OCI-LY1 (cell line): ENCODE measurements around the gene TMX1.

ENCODE experiments used
- H2AFZ ChIP-seq: fragments of 200-600 bp; sonication (generic), shearing (Covaris generic); 2 replicates; pipeline ENCODE4 v1.6.0; 2014; ENCODE audit warnings: antibody characterized with exemption, mild to moderate bottlenecking, low read length
- H3F3A ChIP-seq: fragments of 200-600 bp; sonication (generic), shearing (Covaris generic); 2 replicates; pipeline ENCODE4 v1.6.0; 2014; ENCODE audit warnings: mild to moderate bottlenecking, antibody characterized with exemption, low read length, moderate library complexity; ENCODE audit not compliant: insufficient read depth
- H3K27ac ChIP-seq: fragments of 200-600 bp; sonication (generic); 2 replicates; pipeline ENCODE4 v1.5.1; 2014; ENCODE audit warnings: low read length, mixed run types, mild to moderate bottlenecking, low read depth; ENCODE audit not compliant: poor library complexity, severe bottlenecking
- H3K27me3 ChIP-seq: fragments of 200-600 bp; sonication (generic); 2 replicates; pipeline ENCODE4 v1.6.0; 2014; ENCODE audit warnings: antibody characterized with exemption, mild to moderate bottlenecking, low read length, moderate library complexity; ENCODE audit not compliant: insufficient read depth
- H3K36me3 ChIP-seq: fragments of 200-600 bp; sonication (generic); 2 replicates; pipeline ENCODE4 v1.6.1; 2014; ENCODE audit warnings: mild to moderate bottlenecking, antibody characterized with exemption, low read length, moderate library complexity, mixed read lengths; ENCODE audit not compliant: insufficient read depth
- H3K4me1 ChIP-seq: fragments of 200-600 bp; sonication (generic); 2 replicates; pipeline ENCODE4 v1.5.1; 2014; ENCODE audit warnings: mild to moderate bottlenecking, low read length, moderate library complexity; ENCODE audit not compliant: insufficient read depth, severe bottlenecking
- H3K4me2 ChIP-seq: fragments of 200-600 bp; sonication (generic), shearing (Covaris generic); 2 replicates; pipeline ENCODE4 v1.6.1; 2014; ENCODE audit warnings: low read length
- H3K4me3 ChIP-seq: fragments of 200-600 bp; sonication (generic); 2 replicates; pipeline ENCODE4 v1.5.1; 2014; ENCODE audit warnings: low read length, low read depth, mild to moderate bottlenecking, mixed read lengths; ENCODE audit not compliant: poor library complexity, severe bottlenecking
- H3K79me2 ChIP-seq: fragments of 200-600 bp; shearing (Covaris generic); 2 replicates; pipeline ENCODE4 v1.6.1; 2016; ENCODE audit warnings: mixed run types, low read length, mixed read lengths; ENCODE audit not compliant: insufficient read depth
- H3K9ac ChIP-seq: fragments of 200-600 bp; sonication (generic), shearing (Covaris generic); 2 replicates; pipeline ENCODE4 v1.6.1; 2014; ENCODE audit warnings: mild to moderate bottlenecking, low read length, mixed read lengths
- H3K9me2 ChIP-seq: fragments of 200-600 bp; sonication (generic), shearing (Covaris generic); 2 replicates; pipeline ENCODE4 v1.6.1; 2014; ENCODE audit warnings: low read depth, mild to moderate bottlenecking, low read length, mixed read lengths
- H3K9me3 ChIP-seq: fragments of 200-600 bp; shearing (Covaris generic); 2 replicates; pipeline ENCODE4 v1.6.1; 2014; ENCODE audit warnings: low read length, mixed read lengths
- H4K20me1 ChIP-seq: fragments of 200-600 bp; sonication (generic), shearing (Covaris generic); 2 replicates; pipeline ENCODE4 v1.6.0; 2016; ENCODE audit warnings: mild to moderate bottlenecking, low read length; ENCODE audit not compliant: insufficient read depth
- EZH2 ChIP-seq: fragments of 200-600 bp; sonication (generic), shearing (Covaris generic); IDR thresholded peaks from 2 replicates; pipeline ENCODE4 v1.8.0; 2017; ENCODE audit warnings: borderline replicate concordance, mixed run types, mild to moderate bottlenecking, antibody characterized with exemption, low read length, moderate library complexity, mixed read lengths
- TF ChIP-seq, protein P1 (sequence below): fragments of 200-600 bp; sonication (generic), shearing (Covaris generic); IDR thresholded peaks from 2 replicates; pipeline ENCODE4 v1.5.1; 2017; ENCODE audit warnings: mild to moderate bottlenecking, antibody characterized with exemption, low read length, moderate library complexity, mixed read lengths

Gene TMX1

DNA sequence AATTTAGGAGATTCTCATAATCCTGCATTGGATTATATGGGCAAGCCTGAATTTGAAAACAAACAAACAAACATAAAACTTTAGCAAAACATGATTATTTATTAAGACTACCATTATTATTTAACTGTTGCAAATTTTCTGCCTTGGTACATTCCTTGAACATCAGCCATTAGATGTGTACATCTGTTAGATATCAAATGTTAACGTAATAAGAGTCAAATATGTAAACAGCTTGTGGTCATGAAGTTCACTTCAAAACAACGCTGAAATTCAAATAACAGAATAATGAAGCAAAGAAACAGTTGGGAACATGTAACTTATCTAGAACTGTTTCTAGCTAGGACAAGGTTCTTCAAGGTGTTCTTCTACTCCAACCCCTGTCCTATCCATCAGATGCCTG lies 14.3 kb upstream of the TMX1 start:
- no peak overlapping the region for H3K4me2 ChIP-seq
- H3K9me3 ChIP-seq: no peaks in the 10 kb centered on the region
- H3K4me3 ChIP-seq: no peak overlapping the region
- no peak overlapping the region for H3K27ac ChIP-seq
- no peaks in the 10 kb centered on the region for H3F3A ChIP-seq
- no peaks in the 10 kb centered on the region for H3K9me2 ChIP-seq
- no peak overlapping the region for H2AFZ ChIP-seq
- H3K4me1 ChIP-seq: no peaks in the 10 kb centered on the region
- H3K27me3 ChIP-seq: no peaks in the 10 kb centered on the region
- no peak overlapping the region for H3K9ac ChIP-seq
- no peaks in the 10 kb centered on the region for H4K20me1 ChIP-seq
- no peaks in the 10 kb centered on the region; the same call in 1 of the 2 replicates for H3K36me3 ChIP-seq
- TF ChIP-seq EZH2: no peak
- TF ChIP-seq, protein P1, sequence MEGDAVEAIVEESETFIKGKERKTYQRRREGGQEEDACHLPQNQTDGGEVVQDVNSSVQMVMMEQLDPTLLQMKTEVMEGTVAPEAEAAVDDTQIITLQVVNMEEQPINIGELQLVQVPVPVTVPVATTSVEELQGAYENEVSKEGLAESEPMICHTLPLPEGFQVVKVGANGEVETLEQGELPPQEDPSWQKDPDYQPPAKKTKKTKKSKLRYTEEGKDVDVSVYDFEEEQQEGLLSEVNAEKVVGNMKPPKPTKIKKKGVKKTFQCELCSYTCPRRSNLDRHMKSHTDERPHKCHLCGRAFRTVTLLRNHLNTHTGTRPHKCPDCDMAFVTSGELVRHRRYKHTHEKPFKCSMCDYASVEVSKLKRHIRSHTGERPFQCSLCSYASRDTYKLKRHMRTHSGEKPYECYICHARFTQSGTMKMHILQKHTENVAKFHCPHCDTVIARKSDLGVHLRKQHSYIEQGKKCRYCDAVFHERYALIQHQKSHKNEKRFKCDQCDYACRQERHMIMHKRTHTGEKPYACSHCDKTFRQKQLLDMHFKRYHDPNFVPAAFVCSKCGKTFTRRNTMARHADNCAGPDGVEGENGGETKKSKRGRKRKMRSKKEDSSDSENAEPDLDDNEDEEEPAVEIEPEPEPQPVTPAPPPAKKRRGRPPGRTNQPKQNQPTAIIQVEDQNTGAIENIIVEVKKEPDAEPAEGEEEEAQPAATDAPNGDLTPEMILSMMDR: no peak
- no peaks in the 10 kb centered on the region for H3K79me2 ChIP-seq

DNA sequence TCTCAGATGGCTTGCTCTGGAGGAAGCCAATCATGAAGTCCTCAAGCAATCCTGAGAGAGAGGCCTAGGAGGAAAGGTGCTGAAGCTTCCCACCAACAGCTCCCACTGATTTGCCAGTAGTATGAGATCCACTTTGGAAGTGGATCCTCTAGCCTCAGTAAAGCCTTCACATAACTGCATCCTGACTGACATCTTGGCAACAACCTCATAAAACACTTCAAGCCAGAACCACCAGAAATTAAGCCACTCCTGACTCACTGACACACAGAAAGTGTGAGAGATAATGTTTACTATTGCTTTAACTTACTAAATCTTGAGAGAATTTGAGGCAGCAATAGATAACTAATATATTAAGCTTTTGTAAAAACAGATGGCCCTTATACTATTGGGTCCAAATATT lies 11.7 kb upstream of the TMX1 start:
- TF ChIP-seq, protein P1: no peak
- TF ChIP-seq EZH2: no peak
- H3K27me3 ChIP-seq: no peaks in the 10 kb centered on the region
- no peaks in the 10 kb centered on the region for H3K9me2 ChIP-seq

DNA sequence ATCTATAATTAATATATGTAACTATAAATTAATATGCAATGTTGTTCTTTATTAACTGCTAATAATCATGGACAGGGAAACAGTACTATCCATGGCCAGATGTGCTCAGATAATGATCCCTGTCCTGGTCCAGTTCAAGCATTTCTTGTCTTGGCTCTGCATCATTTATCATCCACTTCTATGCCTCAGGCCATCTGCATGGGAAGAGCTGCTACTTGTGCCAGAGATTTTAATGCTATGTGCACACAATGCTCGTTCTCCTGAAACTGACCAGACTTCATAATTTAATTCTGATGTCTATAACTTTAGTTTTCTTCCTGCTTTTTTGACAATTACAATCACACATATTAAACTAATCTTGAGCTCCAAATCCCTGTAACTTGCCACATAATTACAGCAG lies 11.2 kb upstream of the TMX1 start:
- H3K27me3 ChIP-seq: no peaks in the 10 kb centered on the region
- H3K4me3 ChIP-seq: no peak overlapping the region
- H3K9me3 ChIP-seq: no peaks in the 10 kb centered on the region
- no peak overlapping the region for H3K4me2 ChIP-seq
- H2AFZ ChIP-seq: no peak overlapping the region
- no peaks in the 10 kb centered on the region for H3K79me2 ChIP-seq
- H3K36me3 ChIP-seq: no peaks in the 10 kb centered on the region; the same call in 1 of the 2 replicates
- H3K9ac ChIP-seq: no peak overlapping the region
- H4K20me1 ChIP-seq: no peaks in the 10 kb centered on the region
- no peaks in the 10 kb centered on the region for H3K4me1 ChIP-seq
- H3K27ac ChIP-seq: no peak overlapping the region
- no peaks in the 10 kb centered on the region for H3K9me2 ChIP-seq
- no peaks in the 10 kb centered on the region for H3F3A ChIP-seq
- no peak for TF ChIP-seq EZH2
- TF ChIP-seq, protein P1: no peak

More for the DNA sequence above, 11.7 kb upstream of the TMX1 start:
- Histone ChIP-seq H3K4me3 (no peak overlapping the region), H2AFZ (no peak overlapping the region), H3K9ac (no peak overlapping the region), H3K9me3 (no peaks in the 10 kb centered on the region), H3K4me2 (no peak overlapping the region), H3K36me3 (no peaks in the 10 kb centered on the region; the same call in 1 of the 2 replicates), H3K4me1 (no peaks in the 10 kb centered on the region), H4K20me1 (no peaks in the 10 kb centered on the region), H3K27ac (no peak overlapping the region), H3K79me2 (no peaks in the 10 kb centered on the region), H3F3A (no peaks in the 10 kb centered on the region)
